OCI-LY7 (cell line): ENCODE data around the gene AKT3. TPM values are rescaled to one million over a fixed set of nuclear protein-coding genes. Genes with fewer than 3 reads are reported as not detected.

Experiments used
- BruUV-seq: library from RNA; stranded (reverse); fragments of 400-500 nt; replicated peaks from 2 replicates; lab custom pipeline; 2021; lab: Mats Ljungman, UMichigan
- CTCF ChIA-PET: fragments of 300-600 bp; sonication (Branson Sonifier 250); formaldehyde crosslinking; loops from one replicate; lab custom pipeline; 2022; ENCODE audit warnings: antibody characterized with exemption; ENCODE audit not compliant: unreplicated experiment; lab: Charles Lee
- POLR2A ChIA-PET: fragments of 300-600 bp; sonication (Branson Sonifier 250); formaldehyde crosslinking; loops from one replicate; lab custom pipeline; 2022; ENCODE audit warnings: antibody characterized with exemption; lab: Charles Lee
- DNase-seq: peaks from one replicate; pipeline ENCODE4 v3.0.0-alpha.2; 2015; ENCODE audit warnings: low spot score
- H2AFZ ChIP-seq: fragments of 200-600 bp; sonication (generic), shearing (Covaris generic); 2 replicates; pipeline ENCODE4 v1.6.1; 2014; ENCODE audit warnings: mild to moderate bottlenecking, antibody characterized with exemption, low read length, moderate library complexity
- H3K27ac ChIP-seq: fragments of 200-600 bp; sonication (generic); 2 replicates; pipeline ENCODE4 v1.5.1; 2014; ENCODE audit warnings: mixed run types, low read depth, mild to moderate bottlenecking, moderate library complexity, low read length, inconsistent platforms; ENCODE audit not compliant: poor library complexity, severe bottlenecking
- H3K36me3 ChIP-seq: fragments of 200-600 bp; sonication (generic); 2 replicates; pipeline ENCODE4 v1.6.1; 2014; ENCODE audit warnings: mild to moderate bottlenecking, antibody characterized with exemption, low read length, moderate library complexity, mixed read lengths; ENCODE audit not compliant: insufficient read depth
- H3K4me1 ChIP-seq: fragments of 200-600 bp; sonication (generic); 2 replicates; pipeline ENCODE4 v1.5.1; 2014; ENCODE audit warnings: mild to moderate bottlenecking, low read length; ENCODE audit not compliant: insufficient read depth, poor library complexity, severe bottlenecking
- H3K4me2 ChIP-seq: fragments of 200-600 bp; sonication (generic); 2 replicates; pipeline ENCODE4 v1.6.1; 2014; ENCODE audit warnings: mild to moderate bottlenecking, low read length
- H3K4me3 ChIP-seq: fragments of 200-600 bp; sonication (generic); 2 replicates; pipeline ENCODE4 v1.5.1; 2014; ENCODE audit warnings: mild to moderate bottlenecking, low read depth, low read length; ENCODE audit not compliant: poor library complexity, severe bottlenecking
- H3K79me2 ChIP-seq: fragments of 200-600 bp; sonication (generic); 2 replicates; pipeline ENCODE4 v1.6.1; 2016; ENCODE audit warnings: low read depth, mild to moderate bottlenecking, low read length, moderate library complexity, mixed read lengths; ENCODE audit not compliant: insufficient read depth
- H3K9me2 ChIP-seq: fragments of 200-600 bp; sonication (generic); 2 replicates; pipeline ENCODE4 v1.6.1; 2016; ENCODE audit warnings: mild to moderate bottlenecking, low read length, mixed read lengths; ENCODE audit not compliant: insufficient read depth
- H3K9me3 ChIP-seq: fragments of 200-600 bp; sonication (generic); 2 replicates; pipeline ENCODE4 v1.6.1; 2014; ENCODE audit warnings: mild to moderate bottlenecking, mixed run types, low read length, mixed read lengths
- H4K20me1 ChIP-seq: fragments of 200-600 bp; sonication (generic); 2 replicates; pipeline ENCODE4 v1.6.1; 2014; ENCODE audit warnings: mild to moderate bottlenecking, antibody characterized with exemption, low read length, moderate library complexity, mixed read lengths; ENCODE audit not compliant: insufficient read depth
- EZH2phosphoT487 ChIP-seq: fragments of 200-600 bp; sonication (generic); IDR thresholded peaks from 2 replicates; pipeline ENCODE4 v1.6.1; 2018; ENCODE audit warnings: low read depth, borderline replicate concordance, mild to moderate bottlenecking, mixed run types, antibody characterized with exemption, low read length, moderate library complexity, mixed read lengths
- intact Hi-C: fragments of 100-400 bp; cut with micrococcal nuclease; formaldehyde crosslinking; loops from one replicate; pipeline ENCODE4 v1.10.0; 2022; ENCODE audit not compliant: unreplicated experiment
- total RNA-seq, 2 experiments: library from RNA; depleted of rRNA in 1 of 2; stranded (reverse); fragments of >200 nt in 1 of 2; shearing (Covaris generic) in 1 of 2; gene quantifications; 2 replicates each; pipeline ENCODE4 v1.2.3, GENCODE V29; 2014 to 2022
- TF ChIP-seq, protein P1 (sequence below): fragments of 200-600 bp; sonication (generic); conservative IDR thresholded peaks from 2 replicates; pipeline ENCODE4 v1.5.1; 2014; ENCODE audit warnings: mild to moderate bottlenecking, antibody characterized with exemption, low read length, moderate library complexity, mixed read lengths

AKT3 gene
- total RNA-seq, 2 experiments from 2014 or later, result 0.29 TPM; not detected in 1

DNA sequence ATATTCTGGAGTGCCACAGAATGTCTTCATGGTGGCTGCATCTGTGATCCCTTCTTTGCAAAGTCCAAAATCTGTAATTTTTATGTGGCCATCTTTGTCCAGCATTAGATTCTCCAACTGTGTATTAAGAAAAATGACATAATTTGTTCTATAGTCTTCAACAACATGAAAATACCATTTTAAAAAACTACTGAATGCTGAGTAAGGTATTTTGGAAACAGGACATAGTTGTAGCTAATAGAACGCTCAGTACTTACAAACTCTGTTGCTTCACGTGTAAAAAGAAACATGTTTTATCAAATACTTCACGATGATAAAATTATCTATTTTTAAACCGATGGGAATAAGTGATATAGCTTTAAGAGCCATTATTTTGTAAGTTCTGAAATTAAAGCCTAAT, 286.3 kb downstream of the AKT3 start:
- no TSS peak for BruUV-seq
- no peaks in the 10 kb centered on the region for H3K9me3 ChIP-seq
- H3K9me2 ChIP-seq, result no peaks in the 10 kb centered on the region
- no peaks in the 10 kb centered on the region for H3K36me3 ChIP-seq
- H3K27ac ChIP-seq, result no peak overlapping the region
- CTCF ChIA-PET, result no interaction called here
- no peak for DNase-seq
- intact Hi-C loops, result no loop called here
- no peaks in the 10 kb centered on the region for H3K79me2 ChIP-seq
- no peaks in the 10 kb centered on the region for H3K4me1 ChIP-seq
- H3K4me3 ChIP-seq, result no peak overlapping the region
- no peak overlapping the region for H3K4me2 ChIP-seq
- no peak for TF ChIP-seq EZH2phosphoT487
- TF ChIP-seq, protein P1, sequence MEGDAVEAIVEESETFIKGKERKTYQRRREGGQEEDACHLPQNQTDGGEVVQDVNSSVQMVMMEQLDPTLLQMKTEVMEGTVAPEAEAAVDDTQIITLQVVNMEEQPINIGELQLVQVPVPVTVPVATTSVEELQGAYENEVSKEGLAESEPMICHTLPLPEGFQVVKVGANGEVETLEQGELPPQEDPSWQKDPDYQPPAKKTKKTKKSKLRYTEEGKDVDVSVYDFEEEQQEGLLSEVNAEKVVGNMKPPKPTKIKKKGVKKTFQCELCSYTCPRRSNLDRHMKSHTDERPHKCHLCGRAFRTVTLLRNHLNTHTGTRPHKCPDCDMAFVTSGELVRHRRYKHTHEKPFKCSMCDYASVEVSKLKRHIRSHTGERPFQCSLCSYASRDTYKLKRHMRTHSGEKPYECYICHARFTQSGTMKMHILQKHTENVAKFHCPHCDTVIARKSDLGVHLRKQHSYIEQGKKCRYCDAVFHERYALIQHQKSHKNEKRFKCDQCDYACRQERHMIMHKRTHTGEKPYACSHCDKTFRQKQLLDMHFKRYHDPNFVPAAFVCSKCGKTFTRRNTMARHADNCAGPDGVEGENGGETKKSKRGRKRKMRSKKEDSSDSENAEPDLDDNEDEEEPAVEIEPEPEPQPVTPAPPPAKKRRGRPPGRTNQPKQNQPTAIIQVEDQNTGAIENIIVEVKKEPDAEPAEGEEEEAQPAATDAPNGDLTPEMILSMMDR, result no peak
- no peak overlapping the region for H2AFZ ChIP-seq
- H4K20me1 ChIP-seq, result no peaks in the 10 kb centered on the region
- POLR2A ChIA-PET, result no interaction called here

DNA sequence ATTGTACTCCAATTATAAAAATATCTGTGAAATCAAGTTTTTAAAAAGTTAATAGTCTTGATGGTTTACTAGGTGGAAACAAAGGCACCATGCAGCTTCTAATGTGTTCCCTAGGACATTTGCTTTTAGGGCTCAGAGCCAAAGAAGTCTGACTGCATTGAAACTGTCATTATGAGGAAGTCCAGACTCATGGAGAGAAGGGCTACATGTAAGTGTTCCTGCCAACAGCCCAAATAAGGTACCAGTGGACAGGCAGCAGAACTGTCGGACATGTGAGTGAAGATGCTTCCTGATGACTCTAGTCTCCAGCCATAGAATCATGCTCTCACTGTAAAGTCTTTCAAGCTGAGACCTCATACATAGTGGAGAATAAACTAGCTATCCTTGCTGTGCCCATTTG, 287.6 kb downstream of the AKT3 start:
- POLR2A ChIA-PET, result no interaction called here
- no peak for DNase-seq
- TF ChIP-seq EZH2phosphoT487, result no peak
- TF ChIP-seq, protein P1, result no peak
- Histone ChIP-seq H3K4me3 (no peak overlapping the region), H3K27ac (no peak overlapping the region), H3K4me1 (no peaks in the 10 kb centered on the region), H3K36me3 (no peaks in the 10 kb centered on the region), H3K9me3 (no peaks in the 10 kb centered on the region), H3K9me2 (no peaks in the 10 kb centered on the region), H3K4me2 (no peak overlapping the region), H3K79me2 (no peaks in the 10 kb centered on the region), H4K20me1 (no peaks in the 10 kb centered on the region), H2AFZ (no peak overlapping the region)
- CTCF ChIA-PET, result no interaction called here
- no TSS peak for BruUV-seq
- intact Hi-C loops, result no loop called here

DNA sequence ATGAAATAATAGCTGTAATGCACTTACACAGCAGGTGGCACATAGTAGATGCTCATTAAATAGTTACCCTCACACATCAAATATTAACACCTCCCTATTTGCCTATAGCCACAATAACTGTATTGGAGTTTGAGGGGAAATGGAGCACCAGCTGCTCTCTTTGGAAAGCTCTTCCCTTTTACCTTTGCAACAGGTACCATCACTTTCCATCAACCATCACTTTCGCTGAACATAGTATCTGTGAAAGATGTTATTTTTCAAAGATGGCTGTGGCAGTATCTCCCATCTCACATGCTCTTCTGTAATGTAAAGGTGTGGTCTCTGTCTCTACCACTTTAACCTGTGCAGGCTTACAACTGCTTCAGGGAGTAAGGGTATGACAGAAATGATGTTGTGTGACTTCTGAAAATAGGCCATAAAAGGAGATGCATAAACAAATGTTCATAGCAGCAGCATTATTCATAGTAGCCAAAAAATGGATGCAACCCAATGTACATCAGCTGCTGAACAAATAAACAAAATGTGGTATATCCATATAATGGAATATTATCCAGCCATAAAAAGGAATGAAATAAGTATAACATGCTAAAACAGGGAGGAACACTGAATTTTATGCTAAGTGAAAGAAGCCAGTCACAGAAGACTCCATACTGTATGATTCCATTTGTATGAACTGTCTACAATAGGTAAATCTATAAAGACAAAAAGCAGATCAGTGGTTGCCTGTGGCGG, 288.3 kb downstream of the AKT3 start:
- Histone ChIP-seq H3K36me3 (no peaks in the 10 kb centered on the region), H3K79me2 (no peaks in the 10 kb centered on the region), H2AFZ (no peak overlapping the region), H3K4me1 (no peaks in the 10 kb centered on the region), H3K4me2 (no peak overlapping the region), H3K4me3 (no peak overlapping the region), H3K9me3 (no peaks in the 10 kb centered on the region), H4K20me1 (no peaks in the 10 kb centered on the region), H3K27ac (no peak overlapping the region), H3K9me2 (no peaks in the 10 kb centered on the region)
- TF ChIP-seq EZH2phosphoT487, result no peak
- TF ChIP-seq, protein P1, result no peak
- ChIA-PET CTCF (no interaction called here), POLR2A (no interaction called here)
- intact Hi-C loops, result no loop called here
- BruUV-seq, result no TSS peak
- DNase-seq, result no peak
